Measurements from ENCODE around the gene LLGL2.
"Not testable (repeated sequence)": the region's sequence is repeated elsewhere in the genome, so short reads cannot be mapped to it uniquely, and the experiment has no call there.

The LLGL2 gene

GRCh38 chr17:75507733-75508719 lies 17.5 kb upstream of the LLGL2 start:
- DNase-seq (ENCODE audit: low read depth in 2 of 3, low spot score in 1 of 3): no peak

GRCh38 chr17:75508931-75509361 lies 16.6 kb upstream of the LLGL2 start:
- DNase-seq (ENCODE audit: low read depth in 2 of 3, low spot score in 1 of 3): no peak

GRCh38 chr17:75509528-75510258 lies 15.8 kb upstream of the LLGL2 start:
- no peak for DNase-seq (ENCODE audit: low read depth in 2 of 3, low spot score in 1 of 3)

- DNase-seq (ENCODE audit: low read depth in 2 of 3, low spot score in 1 of 3): no peak
These were observed 14.3 kb upstream of the LLGL2 start for GRCh38 chr17:75511270-75511609.

- no peak for DNase-seq (ENCODE audit: low read depth in 2 of 3, low spot score in 1 of 3)
These were observed 13.6 kb upstream of the LLGL2 start for GRCh38 chr17:75511610-75512575.

- no peak for DNase-seq (ENCODE audit: low read depth in 2 of 3, low spot score in 1 of 3)
These were observed 12.4 kb upstream of the LLGL2 start for GRCh38 chr17:75512926-75513640.

GRCh38 chr17:75513641-75514000 lies 11.9 kb upstream of the LLGL2 start:
- no peak for DNase-seq (ENCODE audit: low read depth in 2 of 3, low spot score in 1 of 3)

- no peak for DNase-seq (ENCODE audit: low read depth in 2 of 3, low spot score in 1 of 3)
These were observed 11.1 kb upstream of the LLGL2 start for GRCh38 chr17:75514299-75514918.

GRCh38 chr17:75514919-75515495 lies 10.5 kb upstream of the LLGL2 start:
- DNase-seq (ENCODE audit: low read depth in 2 of 3, low spot score in 1 of 3): no peak

GRCh38 chr17:75515496-75516254 lies 9.8 kb upstream of the LLGL2 start, which contains the start of gene CASKIN2:
TSS of gene CASKIN2 (minus strand) at chr17:75515537. CDS start at chr17:75513804, 1,733 bp downstream.
- peak; percentile 72 to 84 (median 84) for DNase-seq (ENCODE audit: low read depth in 2 of 3, low spot score in 1 of 3)

GRCh38 chr17:75516255-75516618 lies 9.3 kb upstream of the LLGL2 start, which contains the start of gene TSEN54:
TSS of gene TSEN54 (plus strand) at chr17:75516528. CDS start at chr17:75516561, 33 bp downstream.
- DNase-seq (ENCODE audit: low read depth in 2 of 3, low spot score in 1 of 3): peak; percentile 91 to 97 (median 92)

- peak in 1 of 3 donors; percentile 31 for DNase-seq (ENCODE audit: low read depth in 2 of 3, low spot score in 1 of 3)
These were observed 8.7 kb upstream of the LLGL2 start for GRCh38 chr17:75516619-75517296.

- peak in 1 of 3 donors; percentile 28 for DNase-seq (ENCODE audit: low read depth in 2 of 3, low spot score in 1 of 3)
These were observed 8.1 kb upstream of the LLGL2 start for GRCh38 chr17:75517297-75517865.

GRCh38 chr17:75518201-75518600 lies 7.3 kb upstream of the LLGL2 start:
- no peak for DNase-seq (ENCODE audit: low read depth in 2 of 3, low spot score in 1 of 3)

- no peak for DNase-seq (ENCODE audit: low read depth in 2 of 3, low spot score in 1 of 3)
These were observed 6.4 kb upstream of the LLGL2 start for GRCh38 chr17:75518983-75519537.

- DNase-seq (ENCODE audit: low read depth in 2 of 3, low spot score in 1 of 3): not testable (repeated sequence)
These were observed 5.1 kb upstream of the LLGL2 start for GRCh38 chr17:75520413-75520812.

- no peak for DNase-seq (ENCODE audit: low read depth in 2 of 3, low spot score in 1 of 3)
These were observed 4.2 kb upstream of the LLGL2 start for GRCh38 chr17:75521290-75521689.
